C4-2B (cell line): ENCODE data around the gene AUTS2.

Experiments
- H3K27ac ChIP-seq: fragments of 450-650 bp; 2 replicates; pipeline ENCODE4 v1.5.1; 2017
- CTCF ChIP-seq: fragments of 450-650 bp; conservative IDR thresholded peaks from 2 replicates; pipeline ENCODE4 v1.5.1; 2017; ENCODE audit warnings: mild to moderate bottlenecking
- ZFX ChIP-seq: fragments of 450-650 bp; IDR thresholded peaks from 2 replicates; pipeline ENCODE4 v1.6.1; 2017

The AUTS2 gene

GRCh38 chr7:70654979-70655378 is 1056.7 kb downstream of the AUTS2 start:
- no peak overlapping the region for H3K27ac ChIP-seq
- TF ChIP-seq CTCF = no peak

- TF ChIP-seq CTCF (no peak), ZFX (no peak)
Measured at GRCh38 chr7:70655694-70656093, 1057.4 kb downstream of the AUTS2 start.

GRCh38 chr7:70657571-70657970 is 1059.3 kb downstream of the AUTS2 start:
- TF ChIP-seq CTCF (no peak), ZFX (no peak)

More at GRCh38 chr7:70655694-70656093, 1057.4 kb downstream of the AUTS2 start:
- H3K27ac ChIP-seq = no peak overlapping the region

GRCh38 chr7:70657989-70658632 is 1059.8 kb downstream of the AUTS2 start:
- H3K27ac ChIP-seq = no peak overlapping the region
- no peak for TF ChIP-seq ZFX
- TF ChIP-seq CTCF = no peak

More at GRCh38 chr7:70657571-70657970, 1059.3 kb downstream of the AUTS2 start:
- H3K27ac ChIP-seq = no peak overlapping the region

- TF ChIP-seq ZFX (no peak), CTCF (no peak)
- H3K27ac ChIP-seq = no peak overlapping the region
Measured at GRCh38 chr7:70659263-70659662, 1061.0 kb downstream of the AUTS2 start.

- H3K27ac ChIP-seq = no peak overlapping the region
- TF ChIP-seq CTCF (no peak), ZFX (no peak)
Measured at GRCh38 chr7:70660154-70660818, 1062.0 kb downstream of the AUTS2 start.

- TF ChIP-seq ZFX = no peak
- TF ChIP-seq CTCF = no peak
- no peak overlapping the region for H3K27ac ChIP-seq
Measured at GRCh38 chr7:70660819-70661191, 1062.5 kb downstream of the AUTS2 start.
